ENCODE data around the gene CHMP4B.

GRCh38 chr20:33875534-33876026 is 64.4 kb downstream of the CHMP4B start:
- TF ChIP-seq CTCF (IDR thresholded peaks at IDR 0.05; ENCODE audit: low read depth, low read length, poor library complexity, severe bottlenecking) (no peak), EZH2phosphoT487 (IDR thresholded peaks at IDR 0.05; ENCODE audit: borderline replicate concordance, low read length) (no peak)
